HG03342 (cell line): ENCODE data around the gene PLIN5.
"Not testable (repeated sequence)": the region's sequence is repeated elsewhere in the genome, so short reads cannot be mapped to it uniquely, and the experiment has no call there.

Source experiments
- ATAC-seq: cut with Tn5 transposase; IDR thresholded peaks from one replicate; pipeline ENCODE4 v1.9.1; 2021; ENCODE audit warnings: mild to moderate bottlenecking, moderate library complexity; ENCODE audit not compliant: unreplicated experiment

PLIN5 gene

GRCh38 chr19:4543842-4544647, 9.0 kb upstream of the PLIN5 start:
- ATAC-seq = no peak

DNA sequence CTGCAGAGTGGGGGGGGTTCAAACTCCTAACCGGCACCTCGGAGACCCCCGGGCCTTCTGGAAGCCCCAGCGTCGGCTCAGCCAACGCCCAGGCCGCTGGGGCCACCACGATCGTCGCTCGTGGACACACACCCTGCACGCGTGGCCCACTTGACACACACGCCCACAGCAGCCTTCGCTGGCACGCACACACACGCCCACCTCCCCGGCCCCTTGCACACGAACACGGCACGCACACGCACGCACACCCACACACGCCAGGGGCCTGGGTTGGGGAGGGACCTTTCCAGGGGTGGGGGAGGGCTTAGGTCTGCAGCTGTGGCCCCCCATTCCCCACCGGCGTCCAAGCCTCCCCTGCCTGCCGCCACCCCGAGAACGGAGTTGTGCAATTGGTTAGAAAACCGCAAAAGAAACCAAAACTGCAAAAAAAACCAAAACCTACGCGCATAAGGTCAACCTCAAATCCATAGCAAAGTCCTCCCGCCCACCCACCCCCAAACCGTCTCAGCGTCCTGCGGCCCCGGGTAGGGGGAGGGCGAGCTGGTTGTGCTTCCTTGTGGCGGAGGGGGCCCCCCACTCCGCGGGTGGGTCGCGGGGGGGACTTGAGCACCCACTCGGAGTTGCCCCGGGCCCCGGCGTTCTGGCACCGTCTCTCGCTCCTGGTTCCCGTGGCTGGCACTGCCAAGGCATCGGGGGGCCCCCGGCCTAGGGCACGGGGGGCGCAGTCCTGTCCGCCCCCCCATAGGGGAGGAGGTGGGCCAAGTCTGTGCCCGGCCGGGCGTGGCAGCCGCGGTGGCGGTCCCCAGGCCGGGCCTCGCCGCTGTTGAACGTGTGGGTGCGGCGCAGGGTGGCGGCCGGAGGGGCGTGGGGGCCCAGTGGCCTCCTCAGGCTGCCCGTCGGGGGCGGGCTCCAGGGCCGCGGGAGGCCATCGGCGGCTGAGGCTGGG, 8.1 kb upstream of the PLIN5 start:
- no peak for ATAC-seq

DNA sequence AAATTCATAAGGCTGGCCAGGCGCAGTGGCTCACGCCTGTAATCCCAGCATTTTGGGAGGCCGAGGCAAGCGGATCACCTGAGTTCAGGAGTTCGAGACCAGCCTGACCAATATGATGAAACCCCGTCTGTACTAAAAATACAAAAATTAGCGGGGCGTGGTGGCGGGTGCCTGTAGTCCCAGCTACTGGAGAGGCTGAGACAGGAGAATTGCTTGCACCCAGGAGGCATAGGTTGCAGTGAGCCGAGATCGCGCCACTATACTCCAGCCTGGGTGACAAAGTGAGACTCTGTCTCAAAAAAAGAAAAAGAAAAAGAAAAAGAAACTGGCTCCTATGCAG, 6.8 kb upstream of the PLIN5 start:
- ATAC-seq = not testable (repeated sequence)

DNA sequence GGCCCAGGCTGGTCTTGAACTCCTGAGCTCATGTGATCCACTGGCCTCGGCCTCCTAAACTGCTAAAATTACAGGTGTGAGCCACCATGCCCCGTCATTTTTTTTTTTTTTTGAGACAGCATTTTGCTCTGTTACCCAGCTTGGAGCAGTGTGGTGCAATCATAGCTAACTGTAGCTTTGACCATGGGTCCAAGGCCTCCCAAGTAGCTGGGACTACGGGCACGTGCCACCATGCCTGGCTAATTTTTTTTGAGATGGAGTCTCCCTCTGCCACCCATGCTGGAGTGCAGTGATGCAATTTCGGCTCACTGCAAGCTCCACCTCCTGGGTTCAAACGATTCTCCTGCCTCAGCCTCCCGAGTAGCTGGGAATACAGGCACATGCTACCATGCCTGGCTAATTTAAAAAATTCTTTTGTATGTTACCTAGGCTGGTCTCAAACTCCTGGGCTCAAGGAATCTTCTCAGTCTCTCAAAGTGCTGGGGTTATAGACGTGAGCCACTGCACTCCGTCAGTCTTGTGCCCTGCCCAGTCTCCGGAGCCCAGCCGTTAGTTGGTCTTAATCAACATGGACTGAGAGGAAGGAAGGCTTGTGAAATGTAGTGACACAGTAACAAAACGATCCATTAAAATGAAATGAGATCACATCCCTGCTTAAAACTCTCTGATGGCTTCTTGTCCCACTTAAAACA, 6.2 kb upstream of the PLIN5 start:
- no peak for ATAC-seq

GRCh38 chr19:4539693-4540581, 4.9 kb upstream of the PLIN5 start, which contains the start of gene LRG1:
LRG1 (minus strand) TSS chr19:4540036; CDS start chr19:4540013, 23 bp downstream.
- ATAC-seq = no peak

GRCh38 chr19:4539169-4539692, 4.2 kb upstream of the PLIN5 start:
- no peak for ATAC-seq

- no peak for ATAC-seq
Measured at GRCh38 chr19:4538601-4538954, 3.6 kb upstream of the PLIN5 start.

DNA sequence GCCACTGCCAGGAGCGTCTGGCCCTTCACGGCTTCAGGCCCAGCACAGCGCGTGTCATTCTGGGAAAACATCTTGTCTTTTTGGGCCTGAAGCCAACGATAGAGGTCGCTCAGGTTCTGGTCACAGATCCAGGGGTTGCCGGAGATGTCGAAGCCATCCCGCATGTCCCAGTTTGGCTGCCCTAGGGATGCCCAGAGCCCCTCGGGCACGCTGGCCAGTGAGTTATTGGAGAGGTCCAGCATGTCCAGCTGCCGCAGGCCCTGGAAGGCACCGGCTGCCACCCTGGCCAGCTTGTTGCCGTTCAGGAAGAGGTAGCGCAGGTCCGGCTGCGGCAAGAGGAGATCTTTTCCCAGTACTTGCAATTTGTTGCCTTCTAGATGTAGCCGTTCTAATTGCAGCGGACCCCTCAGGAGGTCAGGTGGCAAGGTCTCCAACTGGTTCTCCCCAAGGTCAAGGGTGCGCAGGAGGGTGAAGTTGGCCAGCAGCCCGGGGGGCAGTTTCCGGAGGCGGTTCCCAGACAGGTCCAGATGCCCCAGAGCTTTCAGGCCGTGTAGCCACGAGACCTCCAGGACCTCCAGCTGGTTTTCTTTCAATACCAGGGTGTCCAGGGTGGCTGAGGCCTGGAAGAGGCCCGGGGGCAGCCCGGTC, 3.1 kb upstream of the PLIN5 start:
- no peak for ATAC-seq

GRCh38 chr19:4536798-4537197, 1.8 kb upstream of the PLIN5 start:
- ATAC-seq = no peak

- no peak for ATAC-seq
Measured at GRCh38 chr19:4533835-4534424, 1.1 kb downstream of the PLIN5 start.

- no peak for ATAC-seq
Measured at GRCh38 chr19:4533334-4533733, 1.7 kb downstream of the PLIN5 start.

GRCh38 chr19:4531562-4532165, 3.4 kb downstream of the PLIN5 start:
- no peak for ATAC-seq

GRCh38 chr19:4529924-4530522, 5.0 kb downstream of the PLIN5 start:
- ATAC-seq = no peak

DNA sequence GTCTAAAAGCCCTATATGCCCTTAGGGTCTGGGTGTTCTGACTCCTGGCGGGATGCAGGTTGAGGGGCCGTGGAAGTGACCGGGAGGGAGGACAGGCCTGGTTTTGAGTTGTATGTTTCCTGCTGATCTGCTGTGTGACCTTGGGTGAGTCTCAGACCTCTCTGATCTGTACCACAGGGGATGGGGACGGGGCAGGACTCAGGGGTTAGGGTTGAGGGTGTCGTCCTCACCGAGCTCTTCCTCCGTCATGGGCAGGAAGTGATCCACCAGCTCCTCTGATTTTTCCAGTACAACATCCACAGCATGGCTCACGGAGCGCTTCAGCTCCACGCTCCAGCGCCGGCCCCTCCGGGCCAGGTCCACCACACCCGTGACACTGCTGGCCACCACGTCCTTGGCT, 6.2 kb downstream of the PLIN5 start:
- ATAC-seq = no peak

DNA sequence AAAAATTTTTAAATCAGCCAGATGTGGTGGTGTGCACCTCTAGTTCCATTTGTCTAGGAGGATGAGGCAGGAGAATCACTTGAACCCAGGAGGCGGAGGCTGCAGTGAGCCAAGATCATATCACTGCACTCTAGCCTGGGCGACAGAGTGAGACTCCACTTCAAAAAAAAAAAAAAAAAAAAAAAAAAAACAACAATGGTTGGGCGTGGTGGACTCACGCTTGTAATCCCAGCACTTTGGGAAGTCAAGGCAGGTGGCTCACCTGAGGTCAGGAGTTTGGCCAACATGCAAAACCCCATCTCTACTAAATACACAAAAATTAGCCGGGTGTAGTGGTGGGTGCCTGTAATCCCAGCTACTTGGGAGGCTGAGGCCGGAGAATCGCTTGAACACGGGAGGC, 7.6 kb downstream of the PLIN5 start:
- not testable (repeated sequence) for ATAC-seq

- no peak for ATAC-seq
Measured at GRCh38 chr19:4525563-4526002, 9.4 kb downstream of the PLIN5 start.

- no peak for ATAC-seq
Measured at GRCh38 chr19:4524808-4525562, 10.0 kb downstream of the PLIN5 start.
